ENCODE data around the gene TRAFD1.

Gene TRAFD1

GRCh38 chr12:112178796-112179195, 53.4 kb downstream of the TRAFD1 start:
- no peaks in the 10 kb centered on the region for H3K27me3 ChIP-seq (ENCODE audit: control insufficient read depth in 1 of 2, insufficient read depth in 2 of 2, low read length in 2 of 2)
- no peaks in the 10 kb centered on the region for H3K9me3 ChIP-seq (ENCODE audit: control insufficient read depth in 1 of 2, low read length in 2 of 2)
- H3K4me1 ChIP-seq (ENCODE audit: control insufficient read depth in 1 of 2, insufficient read depth in 2 of 2, low read length in 2 of 2) = no peaks in the 10 kb centered on the region
- no peak overlapping the region for H3K9ac ChIP-seq (ENCODE audit: low read depth in 1 of 2, low read length in 2 of 2)
- no peak overlapping the region for H3K4me3 ChIP-seq (ENCODE audit: low read depth in 1 of 2, low read length in 2 of 2)
- peaks cover 38 to 61% of the 10 kb centered on the region in 2 donors for H3K36me3 ChIP-seq (ENCODE audit: control insufficient read depth in 1 of 2, insufficient read depth in 2 of 2, low read length in 2 of 2)
- H3K27ac ChIP-seq (ENCODE audit: low read depth, low read length) = no peak overlapping the region

DNA sequence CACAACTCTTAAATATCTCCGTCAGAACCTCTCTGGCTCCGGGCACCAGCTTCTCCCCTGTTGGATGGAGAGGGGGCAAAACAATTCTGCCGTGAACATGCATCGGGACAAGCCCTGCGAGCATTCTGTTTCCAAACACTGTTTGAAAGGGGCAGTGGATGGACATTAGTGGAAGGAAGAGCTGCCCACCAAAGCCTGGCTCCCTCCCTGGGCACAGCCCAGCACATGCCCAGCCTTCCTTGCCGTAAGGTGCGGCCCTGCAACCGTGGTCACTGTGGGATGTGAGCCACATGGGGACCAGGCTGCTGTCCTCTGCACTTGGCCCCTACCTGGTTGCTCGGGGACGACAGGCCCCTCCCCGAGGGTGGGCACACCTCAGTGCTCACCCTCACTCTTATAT, 54.0 kb downstream of the TRAFD1 start:
- H3K4me3 ChIP-seq (ENCODE audit: low read depth in 1 of 2, low read length in 2 of 2) = no peak overlapping the region
- H3K4me1 ChIP-seq (ENCODE audit: control insufficient read depth in 1 of 2, insufficient read depth in 2 of 2, low read length in 2 of 2) = no peaks in the 10 kb centered on the region
- H3K9me3 ChIP-seq (ENCODE audit: control insufficient read depth in 1 of 2, low read length in 2 of 2) = no peaks in the 10 kb centered on the region
- peaks cover 42 to 67% of the 10 kb centered on the region in 2 donors for H3K36me3 ChIP-seq (ENCODE audit: control insufficient read depth in 1 of 2, insufficient read depth in 2 of 2, low read length in 2 of 2)
- H3K27ac ChIP-seq (ENCODE audit: low read depth, low read length) = no peak overlapping the region
- H3K27me3 ChIP-seq (ENCODE audit: control insufficient read depth in 1 of 2, insufficient read depth in 2 of 2, low read length in 2 of 2) = no peaks in the 10 kb centered on the region
- no peak overlapping the region for H3K9ac ChIP-seq (ENCODE audit: low read depth in 1 of 2, low read length in 2 of 2)

GRCh38 chr12:112179916-112180315, 54.6 kb downstream of the TRAFD1 start:
- no peak overlapping the region for H3K27ac ChIP-seq (ENCODE audit: low read depth, low read length)
- no peak overlapping the region for H3K9ac ChIP-seq (ENCODE audit: low read depth in 1 of 2, low read length in 2 of 2)
- no peaks in the 10 kb centered on the region for H3K27me3 ChIP-seq (ENCODE audit: control insufficient read depth in 1 of 2, insufficient read depth in 2 of 2, low read length in 2 of 2)
- H3K36me3 ChIP-seq (ENCODE audit: control insufficient read depth in 1 of 2, insufficient read depth in 2 of 2, low read length in 2 of 2) = peaks cover 39 to 68% of the 10 kb centered on the region in 2 donors
- H3K4me3 ChIP-seq (ENCODE audit: low read depth in 1 of 2, low read length in 2 of 2) = no peak overlapping the region
- H3K4me1 ChIP-seq (ENCODE audit: control insufficient read depth in 1 of 2, insufficient read depth in 2 of 2, low read length in 2 of 2) = no peaks in the 10 kb centered on the region
- H3K9me3 ChIP-seq (ENCODE audit: control insufficient read depth in 1 of 2, low read length in 2 of 2) = no peaks in the 10 kb centered on the region

- Histone ChIP-seq H3K9ac (ENCODE audit: low read depth in 1 of 2, low read length in 2 of 2) (no peak overlapping the region), H3K9me3 (ENCODE audit: control insufficient read depth in 1 of 2, low read length in 2 of 2) (no peaks in the 10 kb centered on the region), H3K4me3 (ENCODE audit: low read depth in 1 of 2, low read length in 2 of 2) (no peak overlapping the region), H3K36me3 (ENCODE audit: control insufficient read depth in 1 of 2, insufficient read depth in 2 of 2, low read length in 2 of 2) (peaks cover 35 to 68% of the 10 kb centered on the region in 2 donors), H3K4me1 (ENCODE audit: control insufficient read depth in 1 of 2, insufficient read depth in 2 of 2, low read length in 2 of 2) (no peaks in the 10 kb centered on the region), H3K27ac (ENCODE audit: low read depth, low read length) (no peak overlapping the region), H3K27me3 (ENCODE audit: control insufficient read depth in 1 of 2, insufficient read depth in 2 of 2, low read length in 2 of 2) (no peaks in the 10 kb centered on the region)
Observed at GRCh38 chr12:112180422-112180821, 55.1 kb downstream of the TRAFD1 start.

DNA sequence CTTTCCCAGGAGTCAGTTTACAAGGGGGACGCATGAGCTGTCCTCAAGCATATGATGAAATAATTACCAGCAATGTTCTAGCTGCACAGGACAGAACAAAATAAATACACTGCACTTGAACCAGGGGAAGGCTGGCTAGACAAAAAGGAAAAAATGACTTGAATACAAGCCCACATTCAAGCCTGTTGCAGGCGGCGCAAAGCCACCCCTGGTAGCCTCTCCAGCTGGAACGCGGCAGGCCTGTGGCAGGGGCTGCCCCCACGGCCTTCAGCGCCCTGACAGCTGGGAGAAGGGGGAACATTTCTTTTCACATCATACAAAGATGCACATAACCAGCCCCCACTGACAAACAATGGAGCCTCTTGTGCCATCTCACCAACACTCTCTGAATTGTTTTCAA, 57.1 kb downstream of the TRAFD1 start:
- H3K27ac ChIP-seq (ENCODE audit: low read depth, low read length) = no peak overlapping the region
- no peaks in the 10 kb centered on the region for H3K4me1 ChIP-seq (ENCODE audit: control insufficient read depth in 1 of 2, insufficient read depth in 2 of 2, low read length in 2 of 2)
- no peak overlapping the region for H3K9ac ChIP-seq (ENCODE audit: low read depth in 1 of 2, low read length in 2 of 2)
- H3K4me3 ChIP-seq (ENCODE audit: low read depth in 1 of 2, low read length in 2 of 2) = no peak overlapping the region
- H3K9me3 ChIP-seq (ENCODE audit: control insufficient read depth in 1 of 2, low read length in 2 of 2) = no peaks in the 10 kb centered on the region
- no peaks in the 10 kb centered on the region for H3K27me3 ChIP-seq (ENCODE audit: control insufficient read depth in 1 of 2, insufficient read depth in 2 of 2, low read length in 2 of 2)
- H3K36me3 ChIP-seq (ENCODE audit: control insufficient read depth in 1 of 2, insufficient read depth in 2 of 2, low read length in 2 of 2) = peaks cover 25 to 56% of the 10 kb centered on the region in 2 donors

DNA sequence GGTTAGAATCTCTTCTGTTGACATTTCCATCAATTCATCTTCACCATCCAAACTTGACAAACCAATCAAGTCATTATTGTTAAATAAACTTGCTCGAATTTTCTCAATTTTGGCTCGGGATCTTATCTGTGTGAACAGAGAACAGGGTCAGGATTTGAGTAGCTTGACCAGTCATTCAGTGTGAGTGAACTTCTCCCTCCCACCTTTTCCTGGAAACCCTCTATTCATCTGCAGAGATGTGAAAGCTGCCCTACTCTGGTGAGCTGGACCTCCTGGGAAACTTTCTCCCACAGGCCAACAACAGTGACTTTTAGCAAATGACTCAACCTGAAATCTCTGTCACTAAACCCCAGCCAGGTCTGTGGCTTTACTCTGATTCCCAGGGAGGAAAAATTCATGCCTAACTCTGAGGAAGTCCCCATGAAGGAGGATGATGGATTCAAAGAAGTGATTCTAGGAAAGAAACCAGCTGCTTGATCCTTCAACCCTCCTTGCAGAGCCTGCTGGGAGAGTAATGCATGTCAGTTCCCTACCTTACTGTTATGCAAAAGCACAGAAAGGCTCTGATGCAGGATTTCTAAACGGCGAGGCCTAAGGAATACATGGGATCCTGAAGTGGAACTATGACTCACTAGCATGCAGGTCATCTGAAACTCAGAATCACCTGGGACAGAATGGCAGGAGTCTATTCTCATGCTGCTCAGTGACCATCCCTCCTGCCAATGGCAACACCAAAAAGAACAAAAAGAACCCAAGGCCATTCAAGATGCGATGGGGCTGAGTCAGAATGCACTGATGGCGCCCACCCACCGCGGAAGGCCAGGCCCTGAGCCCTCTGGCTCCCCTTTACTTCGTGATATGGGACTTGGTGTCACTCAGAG, 58.0 kb downstream of the TRAFD1 start:
- H3K9ac ChIP-seq (ENCODE audit: low read depth in 1 of 2, low read length in 2 of 2) = no peak overlapping the region
- no peaks in the 10 kb centered on the region for H3K9me3 ChIP-seq (ENCODE audit: control insufficient read depth in 1 of 2, low read length in 2 of 2)
- peaks cover 22 to 50% of the 10 kb centered on the region in 2 donors for H3K36me3 ChIP-seq (ENCODE audit: control insufficient read depth in 1 of 2, insufficient read depth in 2 of 2, low read length in 2 of 2)
- H3K4me3 ChIP-seq (ENCODE audit: low read depth in 1 of 2, low read length in 2 of 2) = no peak overlapping the region
- no peak overlapping the region for H3K27ac ChIP-seq (ENCODE audit: low read depth, low read length)
- H3K27me3 ChIP-seq (ENCODE audit: control insufficient read depth in 1 of 2, insufficient read depth in 2 of 2, low read length in 2 of 2) = no peaks in the 10 kb centered on the region
- no peaks in the 10 kb centered on the region for H3K4me1 ChIP-seq (ENCODE audit: control insufficient read depth in 1 of 2, insufficient read depth in 2 of 2, low read length in 2 of 2)

DNA sequence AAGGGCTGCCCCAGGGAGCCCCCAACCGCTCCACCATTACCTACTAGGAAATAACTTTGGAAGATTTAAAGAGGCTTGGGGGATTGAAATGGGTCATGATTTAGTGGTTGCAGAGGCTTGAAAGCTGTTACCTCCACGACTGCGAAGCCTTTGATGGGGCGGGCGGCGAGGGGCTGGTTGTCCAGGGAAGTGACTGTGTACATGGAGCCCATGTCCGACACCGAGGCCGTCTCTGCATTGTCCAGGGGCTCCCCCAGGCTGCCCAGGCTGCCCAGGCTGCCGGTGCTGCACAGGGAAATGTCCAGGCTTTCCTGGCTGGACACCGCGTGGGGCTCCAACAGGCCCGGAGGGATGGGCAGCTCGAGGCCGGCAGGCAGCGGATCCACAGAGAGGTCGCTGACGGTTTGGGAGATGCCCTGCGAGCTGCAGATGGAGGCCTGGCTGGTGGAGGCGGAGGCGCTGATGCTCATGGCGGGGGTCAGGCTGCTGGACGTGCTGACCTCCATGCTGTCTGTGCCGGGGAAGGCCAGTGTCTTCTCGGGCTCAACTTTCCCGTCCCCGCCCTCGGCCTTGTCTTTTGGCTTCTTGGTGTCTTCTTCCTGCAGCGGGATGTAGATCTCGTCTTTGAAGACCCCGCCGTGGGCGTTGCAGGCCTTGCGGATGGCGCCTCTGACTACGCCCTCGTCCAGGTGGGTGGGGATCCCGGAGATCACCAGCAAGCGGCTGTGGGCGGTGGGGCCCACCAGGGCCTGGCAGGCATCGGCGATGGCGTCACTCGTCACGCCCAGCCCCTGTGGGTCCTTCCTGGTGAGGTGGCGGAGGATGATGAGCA, 58.9 kb downstream of the TRAFD1 start:
- H3K27me3 ChIP-seq (ENCODE audit: control insufficient read depth in 1 of 2, insufficient read depth in 2 of 2, low read length in 2 of 2) = no peaks in the 10 kb centered on the region
- no peaks in the 10 kb centered on the region for H3K4me1 ChIP-seq (ENCODE audit: control insufficient read depth in 1 of 2, insufficient read depth in 2 of 2, low read length in 2 of 2)
- H3K4me3 ChIP-seq (ENCODE audit: low read depth in 1 of 2, low read length in 2 of 2) = no peak overlapping the region
- no peak overlapping the region for H3K27ac ChIP-seq (ENCODE audit: low read depth, low read length)
- H3K9me3 ChIP-seq (ENCODE audit: control insufficient read depth in 1 of 2, low read length in 2 of 2) = no peaks in the 10 kb centered on the region
- peaks cover 19 to 49% of the 10 kb centered on the region in 2 donors for H3K36me3 ChIP-seq (ENCODE audit: control insufficient read depth in 1 of 2, insufficient read depth in 2 of 2, low read length in 2 of 2)
- no peak overlapping the region for H3K9ac ChIP-seq (ENCODE audit: low read depth in 1 of 2, low read length in 2 of 2)

DNA sequence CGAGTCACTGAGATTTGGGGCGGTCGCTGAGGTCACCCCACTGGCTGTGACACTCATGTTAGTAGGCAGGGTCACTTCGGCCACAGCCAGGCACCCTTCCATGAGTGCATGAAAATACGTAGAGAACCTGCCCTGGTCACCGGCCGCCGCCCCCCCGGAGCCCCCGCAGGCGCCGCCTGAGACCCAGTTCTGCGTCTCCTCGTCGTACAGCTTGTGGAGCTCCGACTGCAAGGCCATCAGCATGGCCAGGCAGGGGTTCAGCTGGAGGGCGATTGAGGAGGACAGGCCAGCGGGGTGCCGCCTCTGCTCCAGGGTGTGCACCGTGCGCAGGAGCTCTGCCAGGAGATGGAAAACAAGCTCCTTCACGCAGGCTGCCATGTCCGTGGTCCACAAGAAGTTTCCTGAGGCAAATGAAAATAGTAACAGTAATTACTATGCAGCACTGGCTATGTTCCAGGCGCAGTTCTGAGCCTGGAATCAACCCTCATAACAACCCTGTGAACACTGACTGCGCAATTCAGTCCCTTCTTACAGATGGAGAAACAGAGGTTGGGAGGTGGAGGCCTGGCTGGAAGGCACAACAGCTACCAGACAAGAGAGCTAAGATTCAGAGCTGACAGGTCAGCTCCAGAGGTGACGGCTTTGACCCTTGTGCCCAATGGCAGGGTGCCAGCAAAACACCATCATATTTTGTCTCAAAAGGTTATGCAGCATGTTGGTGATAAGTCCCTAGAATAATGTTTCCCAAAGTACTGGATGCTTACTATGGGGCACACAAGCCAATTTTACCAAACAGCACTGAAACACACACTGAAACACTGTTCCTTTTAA, 59.9 kb downstream of the TRAFD1 start:
- H3K27me3 ChIP-seq (ENCODE audit: control insufficient read depth in 1 of 2, insufficient read depth in 2 of 2, low read length in 2 of 2) = no peaks in the 10 kb centered on the region
- no peak overlapping the region for H3K4me3 ChIP-seq (ENCODE audit: low read depth in 1 of 2, low read length in 2 of 2)
- peaks cover 0 to under 1% of the 10 kb centered on the region in 2 donors for H3K4me1 ChIP-seq (ENCODE audit: control insufficient read depth in 1 of 2, insufficient read depth in 2 of 2, low read length in 2 of 2)
- H3K9ac ChIP-seq (ENCODE audit: low read depth in 1 of 2, low read length in 2 of 2) = no peak overlapping the region
- H3K36me3 ChIP-seq (ENCODE audit: control insufficient read depth in 1 of 2, insufficient read depth in 2 of 2, low read length in 2 of 2) = peaks cover 15 to 52% of the 10 kb centered on the region in 2 donors
- H3K27ac ChIP-seq (ENCODE audit: low read depth, low read length) = no peak overlapping the region
- no peaks in the 10 kb centered on the region for H3K9me3 ChIP-seq (ENCODE audit: control insufficient read depth in 1 of 2, low read length in 2 of 2)

- Histone ChIP-seq H3K36me3 (ENCODE audit: control insufficient read depth in 1 of 2, insufficient read depth in 2 of 2, low read length in 2 of 2) (peaks cover 18 to 71% of the 10 kb centered on the region in 2 donors), H3K27me3 (ENCODE audit: control insufficient read depth in 1 of 2, insufficient read depth in 2 of 2, low read length in 2 of 2) (no peaks in the 10 kb centered on the region), H3K4me1 (ENCODE audit: control insufficient read depth in 1 of 2, insufficient read depth in 2 of 2, low read length in 2 of 2) (peaks cover 0 to 7% of the 10 kb centered on the region in 2 donors), H3K4me3 (ENCODE audit: low read depth in 1 of 2, low read length in 2 of 2) (no peak overlapping the region), H3K27ac (ENCODE audit: low read depth, low read length) (no peak overlapping the region), H3K9me3 (ENCODE audit: control insufficient read depth in 1 of 2, low read length in 2 of 2) (no peaks in the 10 kb centered on the region), H3K9ac (ENCODE audit: low read depth in 1 of 2, low read length in 2 of 2) (no peak overlapping the region)
Observed at GRCh38 chr12:112188130-112188830, 62.9 kb downstream of the TRAFD1 start.

All from duodenal mucosa (tissue), 2 donors.